Tracheal epithelial cell (primary cell): Measurements from ENCODE around the gene DIS3L. TPM values are rescaled to one million over a fixed set of nuclear protein-coding genes. Genes with fewer than 3 reads are reported as not detected.

Experiments used
- total RNA-seq: library from RNA; depleted of rRNA; stranded (reverse); fragments of >200 nt; gene quantifications from 2 replicates; pipeline ENCODE4 v1.2.1, GENCODE V29; 2014

Gene DIS3L
- 15.2 and 17.7 TPM in 2 replicates for total RNA-seq

GRCh38 chr15:66293419-66294156 is at the start of gene DIS3L:
Gene DIS3L, plus strand, starts transcription at chr15:66293568. Its CDS starts 29 bp downstream, at chr15:66293597.

GRCh38 chr15:66253418-66254088 is 39.8 kb upstream of the DIS3L start, which contains the start of gene MEGF11:
Gene MEGF11, minus strand, starts transcription at chr15:66253750. Its CDS starts 125,347 bp downstream, at chr15:66128403.

GRCh38 chr15:66356359-66357236 is 63.2 kb downstream of the DIS3L start, which contains the start of gene TIPIN:
Gene TIPIN, minus strand, starts transcription at chr15:66356685. Its CDS starts 3,738 bp downstream, at chr15:66352947.

Other genes with a start within 250 kb of the DIS3L start
- under 0.01 TPM in 1 of 2 replicates, not detected in the other for gene MEGF11, start 39.8 kb upstream of the DIS3L start, total RNA-seq
- gene TIPIN, start 63.1 kb downstream of the DIS3L start, total RNA-seq: 7.5 and 12.4 TPM in 2 replicates
- gene MAP2K1, start 93.3 kb downstream of the DIS3L start, total RNA-seq: 68.8 and 71.8 TPM in 2 replicates
- 22.2 and 31.1 TPM in 2 replicates for gene SNAPC5, start 204.2 kb downstream of the DIS3L start, total RNA-seq
- gene RPL4, start 211.3 kb downstream of the DIS3L start, total RNA-seq: 4,328 and 7,170 TPM in 2 replicates
- gene ZWILCH, start 211.8 kb downstream of the DIS3L start, total RNA-seq: 9.2 and 11.3 TPM in 2 replicates